Measurements from ENCODE around the gene EGR1.
"Not testable (repeated sequence)": the region's sequence is repeated elsewhere in the genome, so short reads cannot be mapped to it uniquely, and the experiment has no call there.

The EGR1 gene

DNA sequence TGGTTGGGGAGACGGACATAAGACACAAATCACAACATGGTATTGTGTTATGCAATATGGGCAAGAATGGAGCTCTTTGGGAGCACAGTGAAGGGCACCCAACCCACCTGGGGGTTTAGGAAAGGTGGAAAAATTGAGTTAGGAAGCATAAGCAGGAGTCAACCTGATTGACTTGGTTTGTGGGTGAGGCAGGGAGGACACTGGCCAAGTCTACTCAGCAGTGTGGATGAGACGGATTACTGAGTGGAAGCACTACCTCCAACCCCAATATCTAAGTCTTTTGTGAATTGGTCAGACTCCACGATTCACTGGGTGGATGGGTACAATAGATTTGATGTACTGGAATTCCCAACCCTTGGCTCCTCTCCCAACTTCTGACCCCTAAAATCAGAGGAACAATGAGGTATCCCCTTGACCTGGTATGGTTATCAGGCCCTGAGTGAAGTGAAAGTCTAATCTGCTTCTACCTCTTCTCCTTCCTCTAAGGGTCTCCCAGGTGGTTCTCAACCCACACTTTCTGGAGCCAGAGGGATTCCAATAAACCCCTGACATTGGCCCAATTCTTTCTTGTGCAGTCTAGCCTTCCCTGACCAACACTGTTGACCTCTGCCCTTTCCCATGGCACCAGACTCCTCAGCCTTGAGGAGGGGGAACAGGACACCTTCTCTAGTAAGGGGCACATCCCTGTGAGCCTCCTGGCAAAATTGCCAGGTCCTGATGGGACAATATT is 5.2 kb downstream of the EGR1 start:
- DNase-seq, result no peak

- DNase-seq, result no peak
Measured at GRCh38 chr5:138471052-138471361, 5.7 kb downstream of the EGR1 start.

DNA sequence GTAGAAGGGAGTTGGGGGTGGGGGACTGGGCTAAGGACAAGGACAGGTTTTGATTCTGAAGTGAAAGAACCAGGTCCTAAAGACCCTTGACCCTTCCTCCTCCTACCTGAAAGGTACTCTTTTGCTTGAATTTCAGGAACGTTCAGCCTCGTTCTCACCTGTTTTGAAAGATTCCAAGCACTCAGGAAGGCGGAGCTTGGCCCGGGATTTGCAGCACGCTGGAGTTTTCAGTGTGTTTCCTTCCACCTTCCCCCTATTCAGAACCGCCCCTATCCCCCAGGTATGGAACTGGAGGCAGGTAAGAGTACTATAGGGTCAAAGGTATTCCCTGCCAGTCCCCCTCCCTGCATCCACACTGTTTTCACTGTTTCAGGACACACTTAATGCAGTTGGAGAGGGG is 7.1 kb downstream of the EGR1 start:
- DNase-seq, result no peak

- DNase-seq, result not testable (repeated sequence)
Measured at GRCh38 chr5:138473151-138473550, 7.9 kb downstream of the EGR1 start.

DNA sequence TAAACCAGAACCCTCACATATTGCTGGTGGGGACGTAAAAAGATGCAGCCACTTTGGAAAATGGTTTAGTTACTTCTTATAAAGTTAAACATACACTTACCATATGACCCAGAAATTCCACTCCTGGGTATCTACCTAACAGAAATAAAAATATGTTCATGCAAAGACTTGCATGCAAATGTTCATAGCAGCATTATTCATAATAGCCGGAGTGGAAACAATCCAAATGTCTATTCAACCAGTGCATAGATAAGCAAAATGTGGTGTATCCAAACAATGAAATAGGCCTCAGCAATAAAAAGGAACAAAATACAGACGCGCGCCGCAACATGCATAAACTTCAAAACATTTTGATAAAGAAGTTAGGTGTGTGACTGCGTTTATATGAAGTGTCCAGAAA is 11.6 kb downstream of the EGR1 start:
- no peak for DNase-seq

GRCh38 chr5:138482638-138483037 is 17.4 kb downstream of the EGR1 start:
- DNase-seq, result no peak

DNA sequence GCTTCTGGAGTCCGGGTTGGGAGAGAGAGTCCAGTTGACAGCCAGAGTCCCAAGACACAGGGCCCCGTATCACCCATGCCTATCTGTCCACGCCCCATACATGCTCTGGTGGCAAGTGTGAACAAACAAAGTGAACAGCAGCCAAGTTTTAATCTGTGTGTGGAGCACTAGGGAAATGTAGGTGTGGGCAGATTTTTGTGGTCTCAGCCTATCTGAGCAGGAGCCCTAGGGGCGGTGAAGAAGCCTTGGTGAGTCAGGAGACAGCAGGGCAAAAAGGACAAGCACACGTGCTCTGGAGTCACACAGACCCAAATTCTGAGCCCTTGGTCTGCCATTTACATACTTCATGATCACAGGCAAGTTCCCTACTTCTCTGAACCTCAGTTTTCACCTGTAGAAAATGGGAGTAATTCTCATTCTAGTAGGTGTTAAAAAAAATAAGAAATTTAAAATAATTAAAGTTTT is 23.2 kb downstream of the EGR1 start:
- DNase-seq, result peak; percentile 92

DNA sequence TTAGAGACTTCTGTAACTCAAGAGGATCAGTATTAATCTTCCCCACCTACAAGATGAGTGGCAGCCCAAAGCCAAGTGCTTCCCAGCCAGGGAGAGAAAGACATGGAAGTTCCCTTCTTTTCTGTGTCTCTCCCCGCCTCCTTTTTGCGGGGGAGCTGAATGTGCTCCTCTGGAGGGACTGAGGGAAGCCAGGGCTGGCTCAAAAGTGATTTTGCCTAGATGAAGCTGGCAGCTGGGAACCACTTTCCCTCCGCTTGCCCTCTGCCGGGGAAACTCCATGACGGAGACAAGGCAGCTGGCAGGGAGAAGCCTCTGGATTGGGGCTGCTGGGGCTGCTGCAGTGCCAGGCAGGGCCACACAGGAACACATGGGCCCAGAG is 24.4 kb downstream of the EGR1 start:
- no peak for DNase-seq

- DNase-seq, result no peak
Measured at GRCh38 chr5:138490648-138491283, 25.5 kb downstream of the EGR1 start.

DNA sequence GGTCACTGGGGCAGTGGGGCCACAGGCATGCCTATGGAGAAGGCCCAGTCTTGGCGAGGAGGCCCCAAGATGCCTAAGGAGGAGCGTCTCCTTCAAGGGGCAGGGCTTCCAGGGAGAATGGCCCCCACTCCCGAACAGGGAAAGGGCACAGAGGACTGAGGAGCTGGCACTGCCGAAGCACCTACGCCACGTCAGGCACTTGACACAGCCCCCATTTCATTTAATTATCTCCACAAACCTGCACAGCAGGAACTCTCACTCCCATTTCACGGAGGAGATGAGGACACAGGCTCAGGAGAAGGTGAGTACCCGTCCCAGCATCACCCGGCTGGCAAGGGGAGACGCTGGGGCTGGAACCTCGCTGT is 26.0 kb downstream of the EGR1 start:
- DNase-seq, result no peak

DNA sequence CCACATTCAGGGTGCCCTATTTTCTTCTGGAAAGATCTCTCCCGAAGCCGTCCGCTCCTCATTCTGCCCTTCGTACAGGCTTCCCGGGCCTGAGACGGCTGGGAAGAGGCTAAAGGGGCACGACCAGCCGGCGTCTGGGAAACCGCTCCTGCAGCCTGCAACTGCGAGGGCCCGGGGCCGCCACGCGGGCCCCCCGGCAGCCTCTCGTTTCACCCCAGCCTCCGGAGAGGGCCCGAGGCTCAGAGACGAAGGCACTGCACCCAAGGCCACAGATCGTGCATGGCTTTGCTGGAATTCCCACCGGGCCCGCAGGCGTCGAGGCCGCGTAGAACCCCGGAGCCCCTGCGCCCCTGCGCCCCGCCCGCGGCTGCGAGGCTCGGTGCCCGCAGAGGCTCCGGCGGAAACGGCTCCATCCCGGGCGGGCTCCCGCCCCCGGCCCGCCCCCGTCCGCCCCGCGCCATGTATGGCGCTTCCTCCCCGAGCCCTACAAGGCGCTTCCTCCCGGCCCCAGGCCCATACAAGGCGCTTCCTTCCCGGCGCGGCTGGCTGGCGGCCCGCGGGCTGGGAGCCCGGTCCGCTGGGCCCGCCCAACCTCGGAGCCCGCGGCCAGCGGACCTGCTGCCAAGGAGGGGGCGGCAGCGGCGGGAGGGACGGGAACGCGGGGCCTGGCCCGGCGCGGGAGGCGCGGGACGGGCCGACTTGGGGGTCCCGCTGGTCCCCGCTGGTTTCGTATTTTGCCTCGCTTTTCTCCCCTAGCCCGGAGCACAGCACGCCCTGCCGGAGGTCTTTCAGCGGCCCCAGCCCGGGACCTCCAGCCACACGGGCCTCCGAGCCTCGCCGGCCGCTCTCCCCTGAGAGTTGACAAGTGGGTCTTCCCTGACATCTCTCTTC is 26.6 kb downstream of the EGR1 start:
- DNase-seq, result peak; percentile 87

GRCh38 chr5:138492560-138493045 is 27.3 kb downstream of the EGR1 start:
- no peak for DNase-seq

- no peak for DNase-seq
Measured at GRCh38 chr5:138495351-138495750, 30.1 kb downstream of the EGR1 start.

DNA sequence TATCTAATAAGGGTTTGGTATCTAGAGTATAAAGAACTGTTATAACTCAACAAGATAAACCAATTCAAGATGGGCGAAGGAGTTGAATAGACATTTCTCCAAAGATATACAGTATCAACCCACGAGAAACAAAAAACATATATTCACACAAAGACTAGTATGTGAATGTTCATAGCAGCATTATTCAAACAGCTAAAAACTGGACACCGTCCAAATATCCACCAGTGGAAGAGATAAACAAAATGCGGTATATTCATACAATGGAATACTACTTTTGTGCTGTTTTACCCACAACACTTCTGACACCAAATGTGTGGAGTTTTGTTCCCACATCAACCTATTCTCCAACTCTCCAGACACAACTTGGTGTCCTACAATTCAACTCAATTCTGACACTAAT is 33.1 kb downstream of the EGR1 start:
- peak; percentile 28 for DNase-seq

GRCh38 chr5:138502121-138502520 is 36.8 kb downstream of the EGR1 start:
- DNase-seq, result no peak

- DNase-seq, result no peak
Measured at GRCh38 chr5:138502521-138502920, 37.2 kb downstream of the EGR1 start.

GRCh38 chr5:138503487-138504270 is 38.4 kb downstream of the EGR1 start:
- peak; percentile 73 for DNase-seq

GRCh38 chr5:138504799-138505198 is 39.5 kb downstream of the EGR1 start:
- no peak for DNase-seq

GRCh38 chr5:138506370-138507306 is 41.4 kb downstream of the EGR1 start:
- DNase-seq, result no peak

DNA sequence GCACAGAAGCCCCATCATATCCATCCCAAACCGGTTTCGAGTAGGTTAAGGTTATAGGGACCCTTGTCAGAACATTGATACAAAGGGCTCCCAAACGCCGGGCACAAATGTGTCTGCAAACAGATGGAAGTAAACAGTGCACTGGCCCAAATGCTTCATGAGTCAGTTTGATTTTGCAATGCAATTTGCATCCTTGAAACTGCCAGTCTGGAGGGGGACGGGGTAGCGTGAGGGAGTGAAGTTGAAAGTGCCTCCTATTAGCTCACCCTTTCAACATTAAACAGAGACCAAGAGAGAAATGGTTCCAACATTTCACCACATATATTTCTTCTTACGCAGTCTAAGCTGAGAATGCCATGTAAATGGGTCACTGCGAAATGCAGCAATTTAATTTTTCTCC is 42.2 kb downstream of the EGR1 start:
- DNase-seq, result not testable (repeated sequence)

- DNase-seq, result no peak
Measured at GRCh38 chr5:138508958-138509357, 43.7 kb downstream of the EGR1 start.

- no peak for DNase-seq
Measured at GRCh38 chr5:138514021-138514420, 48.7 kb downstream of the EGR1 start.

Data from hematopoietic multipotent progenitor cell treated with erythropoietin and hydrocortisone succinate and interleukin-3 and kit ligand, for 8 days (in vitro differentiated cells).